NCI-H748 (cell line): ENCODE results near the gene MPRIP.

Experiments used
- DNase-seq: peaks from one replicate; lab custom pipeline; 2025; ENCODE audit not compliant: unreplicated experiment; lab: John Stamatoyannopoulos, UW

The MPRIP gene

GRCh38 chr17:17050346-17051345 lies 8.4 kb downstream of the MPRIP start:
- no peak for DNase-seq

- DNase-seq, result no peak
Measured at GRCh38 chr17:17051380-17051779, 9.1 kb downstream of the MPRIP start.

GRCh38 chr17:17051791-17052461 lies 9.7 kb downstream of the MPRIP start:
- DNase-seq, result no peak

- DNase-seq, result no peak
Measured at GRCh38 chr17:17052462-17053221, 10.4 kb downstream of the MPRIP start.

GRCh38 chr17:17053446-17054379 lies 11.5 kb downstream of the MPRIP start:
- DNase-seq, result no peak

GRCh38 chr17:17054636-17055035 lies 12.4 kb downstream of the MPRIP start:
- DNase-seq, result no peak

- no peak for DNase-seq
Measured at GRCh38 chr17:17055286-17056155, 13.3 kb downstream of the MPRIP start.

- DNase-seq, result no peak
Measured at GRCh38 chr17:17056156-17056539, 13.9 kb downstream of the MPRIP start.

- no peak for DNase-seq
Measured at GRCh38 chr17:17057057-17057551, 14.8 kb downstream of the MPRIP start.

GRCh38 chr17:17058304-17058703 lies 16.0 kb downstream of the MPRIP start:
- no peak for DNase-seq

GRCh38 chr17:17059301-17059890 lies 17.1 kb downstream of the MPRIP start:
- DNase-seq, result no peak

- DNase-seq, result no peak
Measured at GRCh38 chr17:17060001-17060922, 18.0 kb downstream of the MPRIP start.

- DNase-seq, result no peak
Measured at GRCh38 chr17:17060930-17061329, 18.7 kb downstream of the MPRIP start.

- no peak for DNase-seq
Measured at GRCh38 chr17:17061516-17061915, 19.3 kb downstream of the MPRIP start.

- DNase-seq, result no peak
Measured at GRCh38 chr17:17062356-17062755, 20.1 kb downstream of the MPRIP start.

- DNase-seq, result no peak
Measured at GRCh38 chr17:17062866-17063265, 20.6 kb downstream of the MPRIP start.

GRCh38 chr17:17063546-17064122 lies 21.4 kb downstream of the MPRIP start:
- no peak for DNase-seq
